Panc1 (cell line): Measurements from ENCODE around the gene NYAP2.

ENCODE experiments used
- CTCF ChIP-seq: fragments of 450-650 bp; IDR thresholded peaks from 2 replicates; pipeline ENCODE4 v1.5.1; 2017; ENCODE audit warnings: mild to moderate bottlenecking
- POLR2AphosphoS5 ChIP-seq: IDR thresholded peaks from 2 replicates; pipeline ENCODE4 v1.6.1; 2012; ENCODE audit warnings: mild to moderate bottlenecking, low read depth, low read length, moderate library complexity
- REST ChIP-seq, 2 experiments: IDR thresholded peaks; 2 replicates each; pipeline ENCODE4 v1.6.1; 2011 to 2012; ENCODE audit warnings: low read depth in 2 of 2, control low read depth in 1 of 2, low read length in 1 of 2, mild to moderate bottlenecking in 1 of 2, moderate library complexity in 1 of 2; ENCODE audit not compliant: insufficient read depth in 1 of 2
- SIN3A ChIP-seq: IDR thresholded peaks from 2 replicates; pipeline ENCODE4 v1.6.1; 2012; ENCODE audit warnings: low read depth, mild to moderate bottlenecking, low read length, moderate library complexity, borderline replicate concordance; ENCODE audit not compliant: insufficient read depth
- TCF7L2 ChIP-seq: IDR thresholded peaks from 2 replicates; pipeline ENCODE4 v1.6.1; 2011; ENCODE audit warnings: mild to moderate bottlenecking, low read depth, low read length, inconsistent platforms

- TF ChIP-seq CTCF = no peak
- no peak for TF ChIP-seq TCF7L2
- no peak for TF ChIP-seq POLR2AphosphoS5
- no peak for TF ChIP-seq SIN3A
- TF ChIP-seq REST (IDR thresholded peaks at IDR 0.05; ENCODE audit: insufficient read depth in 1 of 2, low read depth in 2 of 2, low read length in 1 of 2) = no peak
These were observed 97.7 kb downstream of the NYAP2 start for GRCh38 chr2:225497166-225497565.
